WTC11 (cell line): ENCODE data around the gene SLC19A2.

ENCODE experiments used
- MYBL2 ChIP-seq: sonication (generic); formaldehyde crosslinking; IDR thresholded peaks from 2 replicates; pipeline ENCODE4 v1.8.1; 2023; ENCODE audit warnings: mild to moderate bottlenecking, moderate library complexity, missing genetic modification reagents
- NFYB ChIP-seq: sonication (generic); formaldehyde crosslinking; conservative IDR thresholded peaks from 2 replicates; pipeline ENCODE4 v1.8.0; 2022; ENCODE audit warnings: low read depth, missing genetic modification reagents
- TF ChIP-seq, protein P1 (sequence below): sonication (generic); formaldehyde crosslinking; IDR thresholded peaks from 2 replicates; pipeline ENCODE4 v1.8.1; 2022; ENCODE audit warnings: missing genetic modification reagents, borderline replicate concordance
- TF ChIP-seq, protein P2 (sequence below): fragments of 200-600 bp; IDR thresholded peaks from 2 replicates; pipeline ENCODE4 v1.8.0; 2022; ENCODE audit warnings: antibody characterized with exemption

GRCh38 chr1:169527001-169527400 is 41.3 kb upstream of the SLC19A2 start:
- TF ChIP-seq MYBL2: no peak
- TF ChIP-seq, protein P1, sequence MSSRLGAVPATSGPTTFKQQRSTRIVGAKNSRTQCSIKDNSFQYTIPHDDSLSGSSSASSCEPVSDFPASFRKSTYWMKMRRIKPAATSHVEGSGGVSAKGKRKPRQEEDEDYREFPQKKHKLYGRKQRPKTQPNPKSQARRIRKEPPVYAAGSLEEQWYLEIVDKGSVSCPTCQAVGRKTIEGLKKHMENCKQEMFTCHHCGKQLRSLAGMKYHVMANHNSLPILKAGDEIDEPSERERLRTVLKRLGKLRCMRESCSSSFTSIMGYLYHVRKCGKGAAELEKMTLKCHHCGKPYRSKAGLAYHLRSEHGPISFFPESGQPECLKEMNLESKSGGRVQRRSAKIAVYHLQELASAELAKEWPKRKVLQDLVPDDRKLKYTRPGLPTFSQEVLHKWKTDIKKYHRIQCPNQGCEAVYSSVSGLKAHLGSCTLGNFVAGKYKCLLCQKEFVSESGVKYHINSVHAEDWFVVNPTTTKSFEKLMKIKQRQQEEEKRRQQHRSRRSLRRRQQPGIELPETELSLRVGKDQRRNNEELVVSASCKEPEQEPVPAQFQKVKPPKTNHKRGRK: no peak
- TF ChIP-seq NFYB (CRISPR knock-in tag): no peak
- TF ChIP-seq, protein P2, sequence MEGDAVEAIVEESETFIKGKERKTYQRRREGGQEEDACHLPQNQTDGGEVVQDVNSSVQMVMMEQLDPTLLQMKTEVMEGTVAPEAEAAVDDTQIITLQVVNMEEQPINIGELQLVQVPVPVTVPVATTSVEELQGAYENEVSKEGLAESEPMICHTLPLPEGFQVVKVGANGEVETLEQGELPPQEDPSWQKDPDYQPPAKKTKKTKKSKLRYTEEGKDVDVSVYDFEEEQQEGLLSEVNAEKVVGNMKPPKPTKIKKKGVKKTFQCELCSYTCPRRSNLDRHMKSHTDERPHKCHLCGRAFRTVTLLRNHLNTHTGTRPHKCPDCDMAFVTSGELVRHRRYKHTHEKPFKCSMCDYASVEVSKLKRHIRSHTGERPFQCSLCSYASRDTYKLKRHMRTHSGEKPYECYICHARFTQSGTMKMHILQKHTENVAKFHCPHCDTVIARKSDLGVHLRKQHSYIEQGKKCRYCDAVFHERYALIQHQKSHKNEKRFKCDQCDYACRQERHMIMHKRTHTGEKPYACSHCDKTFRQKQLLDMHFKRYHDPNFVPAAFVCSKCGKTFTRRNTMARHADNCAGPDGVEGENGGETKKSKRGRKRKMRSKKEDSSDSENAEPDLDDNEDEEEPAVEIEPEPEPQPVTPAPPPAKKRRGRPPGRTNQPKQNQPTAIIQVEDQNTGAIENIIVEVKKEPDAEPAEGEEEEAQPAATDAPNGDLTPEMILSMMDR: no peak
